GM18870 (cell line): ENCODE measurements around the gene PCK1.

Experiments
- ATAC-seq: cut with Tn5 transposase; IDR thresholded peaks from one replicate; pipeline ENCODE4 v1.9.1; 2021; ENCODE audit warnings: moderate library complexity; ENCODE audit not compliant: unreplicated experiment

PCK1 gene

GRCh38 chr20:57587278-57587988 is 26.5 kb downstream of the PCK1 start:
- no peak for ATAC-seq

GRCh38 chr20:57587989-57588377 is 27.1 kb downstream of the PCK1 start:
- no peak for ATAC-seq

- ATAC-seq: no peak
Observed at GRCh38 chr20:57588596-57588995, 27.7 kb downstream of the PCK1 start.

GRCh38 chr20:57589123-57589727 is 28.3 kb downstream of the PCK1 start:
- no peak for ATAC-seq

GRCh38 chr20:57589728-57590484 is 29.0 kb downstream of the PCK1 start:
- ATAC-seq: no peak

- ATAC-seq: no peak
Observed at GRCh38 chr20:57590485-57591288, 29.8 kb downstream of the PCK1 start.

GRCh38 chr20:57591289-57592229 is 30.6 kb downstream of the PCK1 start:
- ATAC-seq: no peak

- no peak for ATAC-seq
Observed at GRCh38 chr20:57592263-57593092, 31.6 kb downstream of the PCK1 start.

- ATAC-seq: no peak
Observed at GRCh38 chr20:57593134-57593886, 32.4 kb downstream of the PCK1 start.

GRCh38 chr20:57594092-57594951 is 33.4 kb downstream of the PCK1 start:
- no peak for ATAC-seq

GRCh38 chr20:57595041-57596030 is 34.4 kb downstream of the PCK1 start:
- ATAC-seq: no peak

- no peak for ATAC-seq
Observed at GRCh38 chr20:57596358-57596757, 35.4 kb downstream of the PCK1 start.

GRCh38 chr20:57596998-57597939 is 36.4 kb downstream of the PCK1 start:
- no peak for ATAC-seq

GRCh38 chr20:57598060-57598459 is 37.1 kb downstream of the PCK1 start:
- no peak for ATAC-seq

- ATAC-seq: no peak
Observed at GRCh38 chr20:57598491-57598890, 37.6 kb downstream of the PCK1 start.
